Frontal cortex (tissue), 4 donors: ENCODE results near the gene DENND6A. TPM values are rescaled to one million over a fixed set of nuclear protein-coding genes. Genes with fewer than 3 reads are reported as not detected.

ENCODE experiments used
- DNase-seq, 2 donors: peaks; one replicate each; pipeline ENCODE4 v3.0.0; 2012; ENCODE audit warnings: low spot score in 2 of 2
- FAIRE-seq: peaks from 2 replicates; lab custom pipeline; 2012; peaks lifted over from hg19 to GRCh38; lab: Jason Lieb, UNC
- small RNA-seq: library from RNA; depleted of rRNA; stranded (forward); fragments of <200 nt; gene quantifications from one replicate; pipeline ENCODE3, GENCODE V24; 2014
- total RNA-seq: library from RNA; depleted of rRNA; stranded (reverse); fragments of >200 nt; gene quantifications from one replicate; pipeline ENCODE4 v1.2.3, GENCODE V29; 2014
- donor health status: control.
- donor health status: control.
- donor health status: control.

DENND6A gene
- total RNA-seq, 1 donor from 2014 or later = 46.1 TPM

GRCh38 chr3:57586778-57587177, 106.1 kb downstream of the DENND6A start:
- DNase-seq (no peak), FAIRE-seq (no peak)

GRCh38 chr3:57583544-57583943, 109.3 kb downstream of the DENND6A start:
- DNase-seq (no peak), FAIRE-seq (no peak)

GRCh38 chr3:57582474-57583168, 110.3 kb downstream of the DENND6A start:
- FAIRE-seq = no peak
- DNase-seq = no peak

DNA sequence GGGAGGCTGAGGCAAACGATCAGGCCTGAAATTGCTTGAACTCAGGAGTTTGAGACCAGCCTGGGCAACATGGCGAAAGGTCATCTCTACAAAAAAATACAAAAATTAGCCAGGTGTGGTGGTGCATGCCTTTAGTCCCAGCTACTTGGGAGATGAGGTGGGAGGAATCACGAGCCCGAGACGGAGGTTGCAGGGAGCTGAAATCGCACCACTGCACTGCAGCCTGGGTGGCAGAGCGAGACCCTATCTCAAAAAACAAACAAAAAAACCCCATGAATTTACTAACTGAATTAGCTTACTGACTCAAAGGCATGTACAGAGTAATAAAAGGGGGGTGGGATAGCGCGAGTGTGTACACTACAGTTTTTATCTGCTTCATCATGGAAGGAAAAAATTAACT, 115.1 kb downstream of the DENND6A start:
- no peak for FAIRE-seq

DNA sequence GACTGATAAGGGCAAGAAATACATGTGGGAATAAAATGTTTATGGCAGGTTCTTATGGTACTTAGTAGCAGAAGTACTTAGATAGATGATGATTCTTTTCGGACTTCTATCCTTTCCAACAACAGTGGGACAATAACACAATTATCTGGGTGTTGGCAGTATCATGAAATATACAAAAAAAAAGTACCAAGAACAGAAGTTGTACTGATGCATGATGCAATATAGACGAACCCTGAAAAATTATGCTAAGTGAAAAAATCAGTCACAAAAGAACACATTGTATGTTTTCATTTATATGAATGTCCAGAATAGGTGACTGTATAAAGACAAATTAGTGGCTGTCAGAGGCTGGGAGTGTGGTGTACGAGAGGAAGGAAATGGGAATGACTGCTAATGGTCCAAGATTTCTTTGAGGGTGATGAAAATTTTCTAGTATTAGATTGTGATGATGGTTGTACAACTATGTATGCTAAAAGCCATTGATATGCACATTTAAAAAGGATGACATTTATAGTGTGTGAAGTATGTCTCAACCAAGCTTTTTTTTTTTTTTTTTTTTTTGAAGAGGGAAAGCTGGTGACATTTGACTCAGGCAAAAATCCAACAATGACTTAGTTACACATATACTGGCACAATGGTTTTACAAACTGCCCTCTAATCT, 116.8 kb downstream of the DENND6A start:
- no peak for DNase-seq
- no peak for FAIRE-seq

More for the DNA sequence above, 115.1 kb downstream of the DENND6A start:
- DNase-seq = no peak

Small RNAs within 50 kb of the gene (small RNA-seq; reads per million reads assigned to genes)
- gene RNU6ATAC26P = not detected

Other genes with a start within 250 kb of the DENND6A start
- 0.82 TPM for gene DNAH12, start 148.7 kb downstream of the DENND6A start, total RNA-seq
- 17.5 TPM for gene PDE12, start 136.8 kb downstream of the DENND6A start, total RNA-seq
- 132 TPM for gene ARF4, start 95.7 kb downstream of the DENND6A start, total RNA-seq
- 60.7 TPM for gene SLMAP, start 63.2 kb upstream of the DENND6A start, total RNA-seq